ENCODE data around the gene KIAA0319L. TPM values are rescaled to one million over a fixed set of nuclear protein-coding genes. Genes with fewer than 3 reads are reported as not detected.
A peak's percentile ranks its signal among the peaks of the same experiment; 100 is the strongest.

The KIAA0319L gene
- total RNA-seq, 1 experiment from 2014 or later, result 70.0 TPM

GRCh38 chr1:35537806-35538205, 19.4 kb downstream of the KIAA0319L start:
- Mint-ChIP-seq H3K9me3 (no peaks in the 10 kb centered on the region), H3K27ac (0 out of 2 replicates have a peak overlapping the region, but pooled peaks have one; percentile 15), H3K27me3 (ENCODE audit: low read depth) (no peaks in the 10 kb centered on the region), H3K4me1 (peaks cover 62% of the 10 kb centered on the region), H3K4me3 (no peak overlapping the region), H3K36me3 (peaks cover 17% of the 10 kb centered on the region)
- ChIA-PET POLR2A (interaction anchor here (0.6 to 0.7 kb wide), 4 partner anchors 18 to 724 kb away, joined by 4 to 6 read pairs (median 5); no protein-coding TSS in a partner anchor), CTCF (interaction anchor here (0.7 to 5.2 kb wide), 5 partner anchors 14 to 540 kb away, joined by 3 to 64 read pairs (median 6); no protein-coding TSS in a partner anchor)
- no peak for DNase-seq (ENCODE audit: low spot score)
- TF ChIP-seq, protein P1, sequence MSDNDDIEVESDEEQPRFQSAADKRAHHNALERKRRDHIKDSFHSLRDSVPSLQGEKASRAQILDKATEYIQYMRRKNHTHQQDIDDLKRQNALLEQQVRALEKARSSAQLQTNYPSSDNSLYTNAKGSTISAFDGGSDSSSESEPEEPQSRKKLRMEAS (CRISPR knock-in tag; IDR thresholded peaks at IDR 0.05), result no peak
- TF ChIP-seq NFYB (CRISPR knock-in tag; conservative IDR thresholded peaks at IDR 0.05; ENCODE audit: low read depth), result no peak
- TF ChIP-seq E2F4 (CRISPR knock-in tag; IDR thresholded peaks at IDR 0.05; ENCODE audit: borderline replicate concordance, low read depth), result no peak
- TF ChIP-seq E2F1 (CRISPR knock-in tag; IDR thresholded peaks at IDR 0.05), result no peak
- TF ChIP-seq, protein P2, sequence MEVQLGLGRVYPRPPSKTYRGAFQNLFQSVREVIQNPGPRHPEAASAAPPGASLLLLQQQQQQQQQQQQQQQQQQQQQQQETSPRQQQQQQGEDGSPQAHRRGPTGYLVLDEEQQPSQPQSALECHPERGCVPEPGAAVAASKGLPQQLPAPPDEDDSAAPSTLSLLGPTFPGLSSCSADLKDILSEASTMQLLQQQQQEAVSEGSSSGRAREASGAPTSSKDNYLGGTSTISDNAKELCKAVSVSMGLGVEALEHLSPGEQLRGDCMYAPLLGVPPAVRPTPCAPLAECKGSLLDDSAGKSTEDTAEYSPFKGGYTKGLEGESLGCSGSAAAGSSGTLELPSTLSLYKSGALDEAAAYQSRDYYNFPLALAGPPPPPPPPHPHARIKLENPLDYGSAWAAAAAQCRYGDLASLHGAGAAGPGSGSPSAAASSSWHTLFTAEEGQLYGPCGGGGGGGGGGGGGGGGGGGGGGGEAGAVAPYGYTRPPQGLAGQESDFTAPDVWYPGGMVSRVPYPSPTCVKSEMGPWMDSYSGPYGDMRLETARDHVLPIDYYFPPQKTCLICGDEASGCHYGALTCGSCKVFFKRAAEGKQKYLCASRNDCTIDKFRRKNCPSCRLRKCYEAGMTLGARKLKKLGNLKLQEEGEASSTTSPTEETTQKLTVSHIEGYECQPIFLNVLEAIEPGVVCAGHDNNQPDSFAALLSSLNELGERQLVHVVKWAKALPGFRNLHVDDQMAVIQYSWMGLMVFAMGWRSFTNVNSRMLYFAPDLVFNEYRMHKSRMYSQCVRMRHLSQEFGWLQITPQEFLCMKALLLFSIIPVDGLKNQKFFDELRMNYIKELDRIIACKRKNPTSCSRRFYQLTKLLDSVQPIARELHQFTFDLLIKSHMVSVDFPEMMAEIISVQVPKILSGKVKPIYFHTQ (CRISPR knock-in tag; IDR thresholded peaks at IDR 0.05), result no peak
- TF ChIP-seq NR3C1 (CRISPR knock-in tag; conservative IDR thresholded peaks at IDR 0.05; ENCODE audit: low read depth), result no peak
- no peak for TF ChIP-seq STAT6 (CRISPR knock-in tag; conservative IDR thresholded peaks at IDR 0.05; ENCODE audit: low read depth)
- no peak for TF ChIP-seq GABPB1 (CRISPR knock-in tag; IDR thresholded peaks at IDR 0.05)
- no peak for TF ChIP-seq ZNF423 (CRISPR knock-in tag; IDR thresholded peaks at IDR 0.05)
- TF ChIP-seq, protein P3, sequence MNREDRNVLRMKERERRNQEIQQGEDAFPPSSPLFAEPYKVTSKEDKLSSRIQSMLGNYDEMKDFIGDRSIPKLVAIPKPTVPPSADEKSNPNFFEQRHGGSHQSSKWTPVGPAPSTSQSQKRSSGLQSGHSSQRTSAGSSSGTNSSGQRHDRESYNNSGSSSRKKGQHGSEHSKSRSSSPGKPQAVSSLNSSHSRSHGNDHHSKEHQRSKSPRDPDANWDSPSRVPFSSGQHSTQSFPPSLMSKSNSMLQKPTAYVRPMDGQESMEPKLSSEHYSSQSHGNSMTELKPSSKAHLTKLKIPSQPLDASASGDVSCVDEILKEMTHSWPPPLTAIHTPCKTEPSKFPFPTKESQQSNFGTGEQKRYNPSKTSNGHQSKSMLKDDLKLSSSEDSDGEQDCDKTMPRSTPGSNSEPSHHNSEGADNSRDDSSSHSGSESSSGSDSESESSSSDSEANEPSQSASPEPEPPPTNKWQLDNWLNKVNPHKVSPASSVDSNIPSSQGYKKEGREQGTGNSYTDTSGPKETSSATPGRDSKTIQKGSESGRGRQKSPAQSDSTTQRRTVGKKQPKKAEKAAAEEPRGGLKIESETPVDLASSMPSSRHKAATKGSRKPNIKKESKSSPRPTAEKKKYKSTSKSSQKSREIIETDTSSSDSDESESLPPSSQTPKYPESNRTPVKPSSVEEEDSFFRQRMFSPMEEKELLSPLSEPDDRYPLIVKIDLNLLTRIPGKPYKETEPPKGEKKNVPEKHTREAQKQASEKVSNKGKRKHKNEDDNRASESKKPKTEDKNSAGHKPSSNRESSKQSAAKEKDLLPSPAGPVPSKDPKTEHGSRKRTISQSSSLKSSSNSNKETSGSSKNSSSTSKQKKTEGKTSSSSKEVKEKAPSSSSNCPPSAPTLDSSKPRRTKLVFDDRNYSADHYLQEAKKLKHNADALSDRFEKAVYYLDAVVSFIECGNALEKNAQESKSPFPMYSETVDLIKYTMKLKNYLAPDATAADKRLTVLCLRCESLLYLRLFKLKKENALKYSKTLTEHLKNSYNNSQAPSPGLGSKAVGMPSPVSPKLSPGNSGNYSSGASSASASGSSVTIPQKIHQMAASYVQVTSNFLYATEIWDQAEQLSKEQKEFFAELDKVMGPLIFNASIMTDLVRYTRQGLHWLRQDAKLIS (CRISPR knock-in tag; IDR thresholded peaks at IDR 0.05; ENCODE audit: borderline replicate concordance), result no peak
- TF ChIP-seq FOXK1 (CRISPR knock-in tag; IDR thresholded peaks at IDR 0.05), result no peak
- TF ChIP-seq MYBL2 (CRISPR knock-in tag; IDR thresholded peaks at IDR 0.05), result no peak
- TF ChIP-seq ZNF317 (CRISPR knock-in tag; IDR thresholded peaks at IDR 0.05; ENCODE audit: borderline replicate concordance, low read depth), result no peak
- no peak for TF ChIP-seq TP53 (CRISPR knock-in tag; IDR thresholded peaks at IDR 0.05)
- TF ChIP-seq, protein P4, sequence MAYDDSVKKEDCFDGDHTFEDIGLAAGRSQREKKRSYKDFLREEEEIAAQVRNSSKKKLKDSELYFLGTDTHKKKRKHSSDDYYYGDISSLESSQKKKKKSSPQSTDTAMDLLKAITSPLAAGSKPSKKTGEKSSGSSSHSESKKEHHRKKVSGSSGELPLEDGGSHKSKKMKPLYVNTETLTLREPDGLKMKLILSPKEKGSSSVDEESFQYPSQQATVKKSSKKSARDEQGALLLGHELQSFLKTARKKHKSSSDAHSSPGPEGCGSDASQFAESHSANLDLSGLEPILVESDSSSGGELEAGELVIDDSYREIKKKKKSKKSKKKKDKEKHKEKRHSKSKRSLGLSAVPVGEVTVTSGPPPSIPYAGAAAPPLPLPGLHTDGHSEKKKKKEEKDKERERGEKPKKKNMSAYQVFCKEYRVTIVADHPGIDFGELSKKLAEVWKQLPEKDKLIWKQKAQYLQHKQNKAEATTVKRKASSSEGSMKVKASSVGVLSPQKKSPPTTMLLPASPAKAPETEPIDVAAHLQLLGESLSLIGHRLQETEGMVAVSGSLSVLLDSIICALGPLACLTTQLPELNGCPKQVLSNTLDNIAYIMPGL (CRISPR knock-in tag; IDR thresholded peaks at IDR 0.05), result no peak
- TF ChIP-seq, protein P5, sequence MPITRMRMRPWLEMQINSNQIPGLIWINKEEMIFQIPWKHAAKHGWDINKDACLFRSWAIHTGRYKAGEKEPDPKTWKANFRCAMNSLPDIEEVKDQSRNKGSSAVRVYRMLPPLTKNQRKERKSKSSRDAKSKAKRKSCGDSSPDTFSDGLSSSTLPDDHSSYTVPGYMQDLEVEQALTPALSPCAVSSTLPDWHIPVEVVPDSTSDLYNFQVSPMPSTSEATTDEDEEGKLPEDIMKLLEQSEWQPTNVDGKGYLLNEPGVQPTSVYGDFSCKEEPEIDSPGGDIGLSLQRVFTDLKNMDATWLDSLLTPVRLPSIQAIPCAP (CRISPR knock-in tag; IDR thresholded peaks at IDR 0.05), result no peak
- no peak for TF ChIP-seq SMAD3 (CRISPR knock-in tag; IDR thresholded peaks at IDR 0.05; ENCODE audit: borderline replicate concordance)
- ATAC-seq, result no peak
